ENCODE data around the gene CENPL. TPM values are rescaled to one million over a fixed set of nuclear protein-coding genes. Genes with fewer than 3 reads are reported as not detected.

Gene CENPL
- total and polyA plus RNA-seq, 2 of the 4 experiments (the other 2 are of a cell fraction) = 6.3 to 21.1 TPM

DNA sequence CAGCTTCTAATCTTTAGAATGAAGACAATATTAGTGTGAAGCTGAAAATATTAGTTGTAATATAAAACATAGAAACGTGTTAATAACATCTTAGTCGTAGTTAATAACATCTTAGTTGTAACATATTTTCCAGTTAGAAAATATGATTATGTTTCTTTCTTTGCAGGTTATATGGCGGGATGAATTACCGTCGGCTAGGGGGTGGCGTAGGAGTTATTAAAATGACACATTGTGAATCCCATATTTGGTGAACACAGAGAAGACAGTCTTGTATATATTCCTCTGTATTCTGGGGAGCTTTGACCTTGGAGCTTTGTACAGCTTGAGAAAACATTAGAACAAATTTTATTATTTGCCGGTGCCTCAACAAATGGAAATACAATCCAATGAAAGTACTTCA, 39.7 kb downstream of the CENPL start:
- no peak overlapping the region for H3K56ac ChIP-seq (ENCODE audit: extremely low read depth, insufficient read depth, low read length)
- H3K14ac ChIP-seq (replicated peaks; ENCODE audit: low read depth, low read length) = no peak overlapping the region
- H2BK120ac ChIP-seq (ENCODE audit: low read depth, low read length) = no peak overlapping the region
- H4K91ac ChIP-seq (ENCODE audit: insufficient read depth, low read depth, low read length) = no peak overlapping the region
- no peak overlapping the region for H2BK20ac ChIP-seq (ENCODE audit: low read depth, low read length)
- intact Hi-C loops (cut with micrococcal nuclease) (no loop called here), in situ Hi-C loops (cut with MboI; ENCODE audit: low sequenced_read_pairs) (no loop called here), dilution Hi-C loops (cut with HindIII; ENCODE audit: low sequenced_read_pairs, unreplicated experiment) (no loop called here)
- ChIA-PET POLR2A (ENCODE audit: unreplicated experiment) (no interaction called here), CTCF (no interaction called here)
- 0 out of 2 replicates have a peak, but pooled peaks cover under 1% of the 10 kb centered on the region for H3K9me1 ChIP-seq (ENCODE audit: insufficient read depth, low read length)
- H3K9ac ChIP-seq (ENCODE audit: low read depth, low read length) = no peak overlapping the region
- H4K8ac ChIP-seq (ENCODE audit: low read depth in 2 of 2, low read length in 2 of 2) = no peak overlapping the region
- no peak overlapping the region for H2AK5ac ChIP-seq (ENCODE audit: low read depth, low read length)
- H3K4me1 ChIP-seq (ENCODE audit: control insufficient read depth, insufficient read depth, low read length) = no peaks in the 10 kb centered on the region
- no peak overlapping the region for H3K23ac ChIP-seq (ENCODE audit: low read depth, low read length)
- H2BK5ac ChIP-seq (ENCODE audit: low read depth, low read length, poor library complexity, severe bottlenecking) = no peak overlapping the region
- H3K18ac ChIP-seq (ENCODE audit: low read depth, low read length) = no peak overlapping the region
- no peak overlapping the region for H3K4ac ChIP-seq (ENCODE audit: low read depth, low read length)
- no peak overlapping the region for H2BK15ac ChIP-seq (ENCODE audit: low read depth, low read length)
- H4K5ac ChIP-seq (ENCODE audit: low read depth, low read length) = no peak overlapping the region
- H3K27ac ChIP-seq (ENCODE audit: insufficient read depth, low read length) = no peak overlapping the region
- WGBS, 2 experiments (ENCODE audit: extremely low coverage in 2 of 2, insufficient read length in 1 of 2) = no CpG with 5 or more reads among the region's 7 CpGs
- no peak for TF ChIP-seq FOS (IDR thresholded peaks at IDR 0.05; ENCODE audit: low read depth, low read length)
- no peak for TF ChIP-seq RCOR1 (IDR thresholded peaks at IDR 0.05; ENCODE audit: insufficient replicate concordance, low read length)
- TF ChIP-seq BHLHE40 (IDR thresholded peaks at IDR 0.05; ENCODE audit: low read depth, low read length) = no peak
- no peak for TF ChIP-seq SMC3 (IDR thresholded peaks at IDR 0.05; ENCODE audit: low read depth, low read length)
- no peak for TF ChIP-seq MAZ (IDR thresholded peaks at IDR 0.05; ENCODE audit: borderline replicate concordance, low read depth, low read length)
- TF ChIP-seq MXI1 (IDR thresholded peaks at IDR 0.05; ENCODE audit: borderline replicate concordance, low read depth, low read length) = no peak
- TF ChIP-seq, protein P1, sequence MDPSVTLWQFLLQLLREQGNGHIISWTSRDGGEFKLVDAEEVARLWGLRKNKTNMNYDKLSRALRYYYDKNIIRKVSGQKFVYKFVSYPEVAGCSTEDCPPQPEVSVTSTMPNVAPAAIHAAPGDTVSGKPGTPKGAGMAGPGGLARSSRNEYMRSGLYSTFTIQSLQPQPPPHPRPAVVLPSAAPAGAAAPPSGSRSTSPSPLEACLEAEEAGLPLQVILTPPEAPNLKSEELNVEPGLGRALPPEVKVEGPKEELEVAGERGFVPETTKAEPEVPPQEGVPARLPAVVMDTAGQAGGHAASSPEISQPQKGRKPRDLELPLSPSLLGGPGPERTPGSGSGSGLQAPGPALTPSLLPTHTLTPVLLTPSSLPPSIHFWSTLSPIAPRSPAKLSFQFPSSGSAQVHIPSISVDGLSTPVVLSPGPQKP (IDR thresholded peaks at IDR 0.05; ENCODE audit: borderline replicate concordance, low read depth, low read length) = no peak
- TF ChIP-seq, protein P2, sequence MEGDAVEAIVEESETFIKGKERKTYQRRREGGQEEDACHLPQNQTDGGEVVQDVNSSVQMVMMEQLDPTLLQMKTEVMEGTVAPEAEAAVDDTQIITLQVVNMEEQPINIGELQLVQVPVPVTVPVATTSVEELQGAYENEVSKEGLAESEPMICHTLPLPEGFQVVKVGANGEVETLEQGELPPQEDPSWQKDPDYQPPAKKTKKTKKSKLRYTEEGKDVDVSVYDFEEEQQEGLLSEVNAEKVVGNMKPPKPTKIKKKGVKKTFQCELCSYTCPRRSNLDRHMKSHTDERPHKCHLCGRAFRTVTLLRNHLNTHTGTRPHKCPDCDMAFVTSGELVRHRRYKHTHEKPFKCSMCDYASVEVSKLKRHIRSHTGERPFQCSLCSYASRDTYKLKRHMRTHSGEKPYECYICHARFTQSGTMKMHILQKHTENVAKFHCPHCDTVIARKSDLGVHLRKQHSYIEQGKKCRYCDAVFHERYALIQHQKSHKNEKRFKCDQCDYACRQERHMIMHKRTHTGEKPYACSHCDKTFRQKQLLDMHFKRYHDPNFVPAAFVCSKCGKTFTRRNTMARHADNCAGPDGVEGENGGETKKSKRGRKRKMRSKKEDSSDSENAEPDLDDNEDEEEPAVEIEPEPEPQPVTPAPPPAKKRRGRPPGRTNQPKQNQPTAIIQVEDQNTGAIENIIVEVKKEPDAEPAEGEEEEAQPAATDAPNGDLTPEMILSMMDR (conservative IDR thresholded peaks at IDR 0.05; ENCODE audit: low read depth, low read length) = no peak
- ATAC-seq (ENCODE audit: low read depth) (no peak), DNase-seq (no peak)
- no peaks in the 10 kb centered on the region; a peak in 1 of 4 replicates for H3K79me1 ChIP-seq (ENCODE audit: low read depth in 1 of 2, low read length in 2 of 2)
- H3K4me2 ChIP-seq (ENCODE audit: low read depth, low read length) = no peak overlapping the region
- H2AK9ac ChIP-seq (replicated peaks; ENCODE audit: low read depth, low read length, poor library complexity) = no peak overlapping the region
- BruUV-seq (replicated peaks) = no TSS peak
- H3K4me3 ChIP-seq (ENCODE audit: insufficient read depth, low read depth, low read length) = no peak overlapping the region
- no peaks in the 10 kb centered on the region for H3K27me3 ChIP-seq (ENCODE audit: control insufficient read depth, insufficient read depth, low read length)
- H3K36me3 ChIP-seq (ENCODE audit: control insufficient read depth, insufficient read depth, low read length) = peaks cover 24% of the 10 kb centered on the region
- H3K9me3 ChIP-seq (ENCODE audit: control insufficient read depth, insufficient read depth, low read length) = no peaks in the 10 kb centered on the region
- no peak overlapping the region for H2AFZ ChIP-seq (replicated peaks; ENCODE audit: low read length, poor library complexity)
- no peaks in the 10 kb centered on the region for H4K20me1 ChIP-seq (ENCODE audit: insufficient read depth, low read length)
